Stimulated activated CD4-positive, alpha-beta T cell treated with anti-CD3 and anti-CD28 coated beads, TNF-alpha, amount 100 ng/mL, for 1 hour (primary cell): ENCODE results near the gene EIF2B1.

ENCODE experiments used
- DNase-seq, 3 donors: peaks; one replicate each; pipeline ENCODE4 v3.0.0-alpha.2; 2020; ENCODE audit warnings: low read depth in 3 of 3, low spot score in 1 of 3

EIF2B1 gene

GRCh38 chr12:123571343-123571813 is 62.1 kb downstream of the EIF2B1 start:
- no peak for DNase-seq
